WTC11 (cell line): ENCODE results near the gene NECTIN1. TPM values are rescaled to one million over a fixed set of nuclear protein-coding genes. Genes with fewer than 3 reads are reported as not detected.

Experiments used
- ATAC-seq: fragments of 200-7000 bp; cut with Tn5 transposase; 2 replicates; pipeline ENCODE4 v1.10.0; 2021; ENCODE audit warnings: mild to moderate bottlenecking, moderate library complexity
- CTCF ChIA-PET: fragments of 300-600 bp; sonication (Branson Sonifier 250); formaldehyde crosslinking; loops from one replicate; lab custom pipeline; 2021; ENCODE audit warnings: antibody characterized with exemption; lab: Charles Lee
- POLR2A ChIA-PET: fragments of 350-600 bp; sonication (Branson Sonifier 250); formaldehyde crosslinking; loops from one replicate; lab custom pipeline; 2021; ENCODE audit warnings: antibody characterized with exemption; lab: Charles Lee
- DNase-seq: peaks from one replicate; pipeline ENCODE4 v3.0.0; 2021; ENCODE audit warnings: low spot score
- H3K27ac Mint-ChIP-seq: 2 replicates; pipeline ENCODE4 v1.8.0; 2021; ENCODE audit warnings: mixed read lengths
- H3K27me3 Mint-ChIP-seq: 2 replicates; pipeline ENCODE4 v1.8.0; 2021; ENCODE audit warnings: low read depth, mild to moderate bottlenecking, moderate library complexity, mixed read lengths
- H3K36me3 Mint-ChIP-seq: 2 replicates; pipeline ENCODE4 v1.8.0; 2021; ENCODE audit warnings: mixed read lengths
- H3K4me1 Mint-ChIP-seq: 2 replicates; pipeline ENCODE4 v1.8.0; 2022; ENCODE audit warnings: mixed read lengths
- H3K4me3 Mint-ChIP-seq: 2 replicates; pipeline ENCODE4 v1.8.0; 2021; ENCODE audit warnings: mild to moderate bottlenecking, moderate library complexity, mixed read lengths
- H3K9me3 Mint-ChIP-seq: 2 replicates; pipeline ENCODE4 v1.8.0; 2021; ENCODE audit warnings: mixed read lengths
- ATF1 ChIP-seq: sonication (generic); formaldehyde crosslinking; IDR thresholded peaks from 2 replicates; pipeline ENCODE4 v1.8.1; 2023; ENCODE audit warnings: mild to moderate bottlenecking, moderate library complexity, missing genetic modification reagents
- CREM ChIP-seq: sonication (generic); formaldehyde crosslinking; IDR thresholded peaks from 2 replicates; pipeline ENCODE4 v1.8.1; 2022; ENCODE audit warnings: mild to moderate bottlenecking, missing genetic modification reagents, moderate library complexity
- EMX1 ChIP-seq: fragments of 250-450 bp; sonication (Bioruptor Pico); IDR thresholded peaks from 2 replicates; pipeline ENCODE4 v1.8.0; 2021; ENCODE audit warnings: mild to moderate bottlenecking
- ETV6 ChIP-seq: sonication (generic); formaldehyde crosslinking; IDR thresholded peaks from 2 replicates; pipeline ENCODE4 v1.8.1; 2022; ENCODE audit warnings: mild to moderate bottlenecking, missing genetic modification reagents
- FOXP4 ChIP-seq: sonication (generic); formaldehyde crosslinking; IDR thresholded peaks from 2 replicates; pipeline ENCODE4 v1.8.0; 2022; ENCODE audit warnings: mild to moderate bottlenecking, missing genetic modification reagents
- NR3C1 ChIP-seq: sonication (generic); formaldehyde crosslinking; conservative IDR thresholded peaks from 2 replicates; pipeline ENCODE4 v1.8.1; 2023; ENCODE audit warnings: low read depth, mild to moderate bottlenecking, missing genetic modification reagents
- SMAD4 ChIP-seq: sonication (generic); formaldehyde crosslinking; IDR thresholded peaks from 2 replicates; pipeline ENCODE4 v1.8.0; 2022; ENCODE audit warnings: mild to moderate bottlenecking, missing genetic modification reagents
- SP1 ChIP-seq: sonication (generic); formaldehyde crosslinking; conservative IDR thresholded peaks from 2 replicates; pipeline ENCODE4 v1.8.1; 2022; ENCODE audit warnings: missing genetic modification reagents
- ZBTB21 ChIP-seq: sonication (generic); formaldehyde crosslinking; IDR thresholded peaks from 2 replicates; pipeline ENCODE4 v1.8.1; 2023; ENCODE audit warnings: mild to moderate bottlenecking, missing genetic modification reagents, borderline replicate concordance
- ZNF263 ChIP-seq: sonication (generic); formaldehyde crosslinking; IDR thresholded peaks from 2 replicates; pipeline ENCODE4 v1.8.1; 2022; ENCODE audit warnings: low read depth, mild to moderate bottlenecking, moderate library complexity, missing genetic modification reagents
- ZNF396 ChIP-seq: fragments of 250-450 bp; sonication (Bioruptor Pico); IDR thresholded peaks from 2 replicates; pipeline ENCODE4 v1.8.0; 2021; ENCODE audit warnings: mild to moderate bottlenecking, moderate library complexity, borderline replicate concordance
- total RNA-seq: library from RNA; stranded (reverse); gene quantifications from 3 replicates; pipeline ENCODE4 v1.2.3, GENCODE V29; 2021
- TF ChIP-seq, protein P1 (sequence below): fragments of 250-450 bp; sonication (Bioruptor Pico); IDR thresholded peaks from 2 replicates; pipeline ENCODE4 v1.9.0; 2021; ENCODE audit warnings: mild to moderate bottlenecking, borderline replicate concordance
- TF ChIP-seq, protein P2 (sequence below): fragments of 250-450 bp; sonication (Bioruptor Pico); IDR thresholded peaks from 2 replicates; pipeline ENCODE4 v2.1.2; 2022; ENCODE audit warnings: mild to moderate bottlenecking, moderate library complexity
- TF ChIP-seq, protein P3 (sequence below): sonication (generic); formaldehyde crosslinking; IDR thresholded peaks from 2 replicates; pipeline ENCODE4 v1.8.0; 2023; ENCODE audit warnings: mild to moderate bottlenecking, missing genetic modification reagents
- TF ChIP-seq, protein P4 (sequence below): sonication (generic); formaldehyde crosslinking; IDR thresholded peaks from 2 replicates; pipeline ENCODE4 v1.8.1; 2022; ENCODE audit warnings: mild to moderate bottlenecking, missing genetic modification reagents, moderate library complexity, borderline replicate concordance
- TF ChIP-seq, protein P5 (sequence below): sonication (generic); formaldehyde crosslinking; IDR thresholded peaks from 2 replicates; pipeline ENCODE4 v1.8.1; 2023; ENCODE audit warnings: mild to moderate bottlenecking, missing genetic modification reagents, moderate library complexity
- TF ChIP-seq, protein P6 (sequence below): fragments of 250-450 bp; sonication (Bioruptor Pico); IDR thresholded peaks from 2 replicates; pipeline ENCODE4 v1.9.0; 2021; ENCODE audit warnings: mild to moderate bottlenecking
- TF ChIP-seq, protein P7 (sequence below): fragments of 250-450 bp; sonication (Bioruptor Pico); IDR thresholded peaks from 2 replicates; pipeline ENCODE4 v1.8.0; 2021; ENCODE audit warnings: mild to moderate bottlenecking

Gene NECTIN1
- total RNA-seq, 1 experiment from 2014 or later: 86.2 TPM

DNA sequence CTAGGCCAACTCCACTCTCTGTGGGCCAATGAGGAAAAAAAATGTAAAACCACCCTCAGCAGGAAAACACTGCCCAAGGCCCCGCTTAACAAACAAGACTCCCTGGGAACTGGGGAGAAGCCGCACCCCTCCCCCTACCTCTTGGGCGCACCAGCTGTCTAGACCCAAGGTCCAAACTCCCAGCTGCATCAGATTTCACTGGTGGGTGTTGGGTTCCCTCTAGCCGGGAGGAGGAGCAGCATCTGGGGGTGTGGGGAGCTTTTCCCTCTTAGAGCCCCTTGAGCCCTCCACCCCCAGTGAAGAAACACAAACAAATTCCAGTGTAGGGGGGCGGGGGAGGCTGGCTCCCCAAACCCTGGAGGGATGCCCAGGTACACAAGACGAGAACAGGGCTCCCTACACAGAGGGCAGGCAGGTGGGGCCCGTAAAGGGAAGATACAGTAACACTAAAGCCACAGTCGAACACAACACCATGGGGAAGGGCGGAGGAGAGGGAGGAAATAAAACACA, 64.9 kb downstream of the NECTIN1 start (continued):
- TF ChIP-seq, protein P1, sequence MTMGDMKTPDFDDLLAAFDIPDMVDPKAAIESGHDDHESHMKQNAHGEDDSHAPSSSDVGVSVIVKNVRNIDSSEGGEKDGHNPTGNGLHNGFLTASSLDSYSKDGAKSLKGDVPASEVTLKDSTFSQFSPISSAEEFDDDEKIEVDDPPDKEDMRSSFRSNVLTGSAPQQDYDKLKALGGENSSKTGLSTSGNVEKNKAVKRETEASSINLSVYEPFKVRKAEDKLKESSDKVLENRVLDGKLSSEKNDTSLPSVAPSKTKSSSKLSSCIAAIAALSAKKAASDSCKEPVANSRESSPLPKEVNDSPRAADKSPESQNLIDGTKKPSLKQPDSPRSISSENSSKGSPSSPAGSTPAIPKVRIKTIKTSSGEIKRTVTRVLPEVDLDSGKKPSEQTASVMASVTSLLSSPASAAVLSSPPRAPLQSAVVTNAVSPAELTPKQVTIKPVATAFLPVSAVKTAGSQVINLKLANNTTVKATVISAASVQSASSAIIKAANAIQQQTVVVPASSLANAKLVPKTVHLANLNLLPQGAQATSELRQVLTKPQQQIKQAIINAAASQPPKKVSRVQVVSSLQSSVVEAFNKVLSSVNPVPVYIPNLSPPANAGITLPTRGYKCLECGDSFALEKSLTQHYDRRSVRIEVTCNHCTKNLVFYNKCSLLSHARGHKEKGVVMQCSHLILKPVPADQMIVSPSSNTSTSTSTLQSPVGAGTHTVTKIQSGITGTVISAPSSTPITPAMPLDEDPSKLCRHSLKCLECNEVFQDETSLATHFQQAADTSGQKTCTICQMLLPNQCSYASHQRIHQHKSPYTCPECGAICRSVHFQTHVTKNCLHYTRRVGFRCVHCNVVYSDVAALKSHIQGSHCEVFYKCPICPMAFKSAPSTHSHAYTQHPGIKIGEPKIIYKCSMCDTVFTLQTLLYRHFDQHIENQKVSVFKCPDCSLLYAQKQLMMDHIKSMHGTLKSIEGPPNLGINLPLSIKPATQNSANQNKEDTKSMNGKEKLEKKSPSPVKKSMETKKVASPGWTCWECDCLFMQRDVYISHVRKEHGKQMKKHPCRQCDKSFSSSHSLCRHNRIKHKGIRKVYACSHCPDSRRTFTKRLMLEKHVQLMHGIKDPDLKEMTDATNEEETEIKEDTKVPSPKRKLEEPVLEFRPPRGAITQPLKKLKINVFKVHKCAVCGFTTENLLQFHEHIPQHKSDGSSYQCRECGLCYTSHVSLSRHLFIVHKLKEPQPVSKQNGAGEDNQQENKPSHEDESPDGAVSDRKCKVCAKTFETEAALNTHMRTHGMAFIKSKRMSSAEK (CRISPR knock-in tag): no peak
- TF ChIP-seq FOXP4: no peak
- TF ChIP-seq, protein P2, sequence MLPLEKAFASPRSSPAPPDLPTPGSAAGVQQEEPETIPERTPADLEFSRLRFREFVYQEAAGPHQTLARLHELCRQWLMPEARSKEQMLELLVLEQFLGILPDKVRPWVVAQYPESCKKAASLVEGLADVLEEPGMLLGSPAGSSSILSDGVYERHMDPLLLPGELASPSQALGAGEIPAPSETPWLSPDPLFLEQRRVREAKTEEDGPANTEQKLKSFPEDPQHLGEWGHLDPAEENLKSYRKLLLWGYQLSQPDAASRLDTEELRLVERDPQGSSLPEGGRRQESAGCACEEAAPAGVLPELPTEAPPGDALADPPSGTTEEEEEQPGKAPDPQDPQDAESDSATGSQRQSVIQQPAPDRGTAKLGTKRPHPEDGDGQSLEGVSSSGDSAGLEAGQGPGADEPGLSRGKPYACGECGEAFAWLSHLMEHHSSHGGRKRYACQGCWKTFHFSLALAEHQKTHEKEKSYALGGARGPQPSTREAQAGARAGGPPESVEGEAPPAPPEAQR (CRISPR knock-in tag): no peak
- no peak for TF ChIP-seq EMX1
- TF ChIP-seq ZBTB21 (CRISPR knock-in tag): no peak
- TF ChIP-seq, all 79 proteins: peak for 0

DNA sequence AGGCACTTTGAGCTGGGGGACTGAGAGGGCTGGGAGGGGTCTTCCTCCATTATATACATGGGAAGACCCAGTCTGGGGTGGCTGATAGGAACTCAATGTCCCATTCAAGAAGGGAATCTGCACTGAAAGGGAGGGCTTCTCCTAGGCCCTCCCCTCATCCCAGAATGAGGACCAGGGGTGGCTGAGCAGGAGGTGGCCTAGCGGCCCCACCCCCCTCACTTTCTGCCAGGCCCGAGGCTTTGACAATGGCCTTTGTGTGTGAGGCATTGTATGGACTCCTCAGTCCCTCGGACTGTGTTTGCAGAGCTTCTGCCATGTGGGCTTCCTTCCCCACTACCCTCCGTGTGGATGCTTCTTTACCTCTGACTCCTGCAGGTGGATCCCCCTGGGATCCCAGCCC, 65.7 kb downstream of the NECTIN1 start:
- Mint-ChIP-seq H3K27ac (peak overlapping the region; percentile 72; the same call in 1 of the 2 replicates), H3K27me3 (no peaks in the 10 kb centered on the region), H3K36me3 (peaks cover 3% of the 10 kb centered on the region; the same call in 1 of the 2 replicates), H3K4me1 (peaks cover 27% of the 10 kb centered on the region), H3K9me3 (no peaks in the 10 kb centered on the region), H3K4me3 (peak overlapping the region; percentile 2; the same call in 1 of the 2 replicates)
- POLR2A ChIA-PET: no interaction called here
- ATAC-seq: no peak
- CTCF ChIA-PET: interaction anchor here (0.8 to 2.7 kb wide), 13 partner anchors 14 to 1029 kb away, joined by 3 to 20 read pairs (median 3); partner anchors contain the start of gene NECTIN1
- DNase-seq: no peak
- no peak for TF ChIP-seq ZNF263 (CRISPR knock-in tag)
- no peak for TF ChIP-seq NR3C1 (CRISPR knock-in tag)
- TF ChIP-seq, protein P3, sequence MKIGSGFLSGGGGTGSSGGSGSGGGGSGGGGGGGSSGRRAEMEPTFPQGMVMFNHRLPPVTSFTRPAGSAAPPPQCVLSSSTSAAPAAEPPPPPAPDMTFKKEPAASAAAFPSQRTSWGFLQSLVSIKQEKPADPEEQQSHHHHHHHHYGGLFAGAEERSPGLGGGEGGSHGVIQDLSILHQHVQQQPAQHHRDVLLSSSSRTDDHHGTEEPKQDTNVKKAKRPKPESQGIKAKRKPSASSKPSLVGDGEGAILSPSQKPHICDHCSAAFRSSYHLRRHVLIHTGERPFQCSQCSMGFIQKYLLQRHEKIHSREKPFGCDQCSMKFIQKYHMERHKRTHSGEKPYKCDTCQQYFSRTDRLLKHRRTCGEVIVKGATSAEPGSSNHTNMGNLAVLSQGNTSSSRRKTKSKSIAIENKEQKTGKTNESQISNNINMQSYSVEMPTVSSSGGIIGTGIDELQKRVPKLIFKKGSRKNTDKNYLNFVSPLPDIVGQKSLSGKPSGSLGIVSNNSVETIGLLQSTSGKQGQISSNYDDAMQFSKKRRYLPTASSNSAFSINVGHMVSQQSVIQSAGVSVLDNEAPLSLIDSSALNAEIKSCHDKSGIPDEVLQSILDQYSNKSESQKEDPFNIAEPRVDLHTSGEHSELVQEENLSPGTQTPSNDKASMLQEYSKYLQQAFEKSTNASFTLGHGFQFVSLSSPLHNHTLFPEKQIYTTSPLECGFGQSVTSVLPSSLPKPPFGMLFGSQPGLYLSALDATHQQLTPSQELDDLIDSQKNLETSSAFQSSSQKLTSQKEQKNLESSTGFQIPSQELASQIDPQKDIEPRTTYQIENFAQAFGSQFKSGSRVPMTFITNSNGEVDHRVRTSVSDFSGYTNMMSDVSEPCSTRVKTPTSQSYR (CRISPR knock-in tag): no peak
- TF ChIP-seq, protein P4, sequence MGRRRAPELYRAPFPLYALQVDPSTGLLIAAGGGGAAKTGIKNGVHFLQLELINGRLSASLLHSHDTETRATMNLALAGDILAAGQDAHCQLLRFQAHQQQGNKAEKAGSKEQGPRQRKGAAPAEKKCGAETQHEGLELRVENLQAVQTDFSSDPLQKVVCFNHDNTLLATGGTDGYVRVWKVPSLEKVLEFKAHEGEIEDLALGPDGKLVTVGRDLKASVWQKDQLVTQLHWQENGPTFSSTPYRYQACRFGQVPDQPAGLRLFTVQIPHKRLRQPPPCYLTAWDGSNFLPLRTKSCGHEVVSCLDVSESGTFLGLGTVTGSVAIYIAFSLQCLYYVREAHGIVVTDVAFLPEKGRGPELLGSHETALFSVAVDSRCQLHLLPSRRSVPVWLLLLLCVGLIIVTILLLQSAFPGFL (CRISPR knock-in tag): no peak
- no peak for TF ChIP-seq ATF1
- no peak for TF ChIP-seq SP1 (CRISPR knock-in tag)
- TF ChIP-seq ZBTB21 (CRISPR knock-in tag): no peak
- no peak for TF ChIP-seq ETV6 (CRISPR knock-in tag)
- no peak for TF ChIP-seq ZNF396
- TF ChIP-seq CREM (CRISPR knock-in tag): no peak
- TF ChIP-seq, protein P5, sequence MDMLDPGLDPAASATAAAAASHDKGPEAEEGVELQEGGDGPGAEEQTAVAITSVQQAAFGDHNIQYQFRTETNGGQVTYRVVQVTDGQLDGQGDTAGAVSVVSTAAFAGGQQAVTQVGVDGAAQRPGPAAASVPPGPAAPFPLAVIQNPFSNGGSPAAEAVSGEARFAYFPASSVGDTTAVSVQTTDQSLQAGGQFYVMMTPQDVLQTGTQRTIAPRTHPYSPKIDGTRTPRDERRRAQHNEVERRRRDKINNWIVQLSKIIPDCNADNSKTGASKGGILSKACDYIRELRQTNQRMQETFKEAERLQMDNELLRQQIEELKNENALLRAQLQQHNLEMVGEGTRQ (CRISPR knock-in tag): no peak
- no peak for TF ChIP-seq SMAD4 (CRISPR knock-in tag)
- TF ChIP-seq, protein P6, sequence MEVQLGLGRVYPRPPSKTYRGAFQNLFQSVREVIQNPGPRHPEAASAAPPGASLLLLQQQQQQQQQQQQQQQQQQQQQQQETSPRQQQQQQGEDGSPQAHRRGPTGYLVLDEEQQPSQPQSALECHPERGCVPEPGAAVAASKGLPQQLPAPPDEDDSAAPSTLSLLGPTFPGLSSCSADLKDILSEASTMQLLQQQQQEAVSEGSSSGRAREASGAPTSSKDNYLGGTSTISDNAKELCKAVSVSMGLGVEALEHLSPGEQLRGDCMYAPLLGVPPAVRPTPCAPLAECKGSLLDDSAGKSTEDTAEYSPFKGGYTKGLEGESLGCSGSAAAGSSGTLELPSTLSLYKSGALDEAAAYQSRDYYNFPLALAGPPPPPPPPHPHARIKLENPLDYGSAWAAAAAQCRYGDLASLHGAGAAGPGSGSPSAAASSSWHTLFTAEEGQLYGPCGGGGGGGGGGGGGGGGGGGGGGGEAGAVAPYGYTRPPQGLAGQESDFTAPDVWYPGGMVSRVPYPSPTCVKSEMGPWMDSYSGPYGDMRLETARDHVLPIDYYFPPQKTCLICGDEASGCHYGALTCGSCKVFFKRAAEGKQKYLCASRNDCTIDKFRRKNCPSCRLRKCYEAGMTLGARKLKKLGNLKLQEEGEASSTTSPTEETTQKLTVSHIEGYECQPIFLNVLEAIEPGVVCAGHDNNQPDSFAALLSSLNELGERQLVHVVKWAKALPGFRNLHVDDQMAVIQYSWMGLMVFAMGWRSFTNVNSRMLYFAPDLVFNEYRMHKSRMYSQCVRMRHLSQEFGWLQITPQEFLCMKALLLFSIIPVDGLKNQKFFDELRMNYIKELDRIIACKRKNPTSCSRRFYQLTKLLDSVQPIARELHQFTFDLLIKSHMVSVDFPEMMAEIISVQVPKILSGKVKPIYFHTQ (CRISPR knock-in tag): no peak
- TF ChIP-seq, protein P7, sequence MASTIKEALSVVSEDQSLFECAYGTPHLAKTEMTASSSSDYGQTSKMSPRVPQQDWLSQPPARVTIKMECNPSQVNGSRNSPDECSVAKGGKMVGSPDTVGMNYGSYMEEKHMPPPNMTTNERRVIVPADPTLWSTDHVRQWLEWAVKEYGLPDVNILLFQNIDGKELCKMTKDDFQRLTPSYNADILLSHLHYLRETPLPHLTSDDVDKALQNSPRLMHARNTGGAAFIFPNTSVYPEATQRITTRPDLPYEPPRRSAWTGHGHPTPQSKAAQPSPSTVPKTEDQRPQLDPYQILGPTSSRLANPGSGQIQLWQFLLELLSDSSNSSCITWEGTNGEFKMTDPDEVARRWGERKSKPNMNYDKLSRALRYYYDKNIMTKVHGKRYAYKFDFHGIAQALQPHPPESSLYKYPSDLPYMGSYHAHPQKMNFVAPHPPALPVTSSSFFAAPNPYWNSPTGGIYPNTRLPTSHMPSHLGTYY (CRISPR knock-in tag): no peak
